HepG2 (cell line): Measurements from ENCODE around the gene DOCK2. TPM values are rescaled to one million over a fixed set of nuclear protein-coding genes. Genes with fewer than 3 reads are reported as not detected.

Experiments used
- ATAC-seq: fragments of 200-7000 bp; cut with Tn5 transposase; 3 replicates; pipeline ENCODE4 v1.9.1; 2020; ENCODE audit warnings: mild to moderate bottlenecking, moderate library complexity
- BruUV-seq: library from RNA; stranded (reverse); fragments of 400-500 nt; replicated peaks from 2 replicates; lab custom pipeline; 2021; lab: Mats Ljungman, UMichigan
- CTCF ChIA-PET: fragments of 300-600 bp; formaldehyde crosslinking; extraction: SDS; loops from one replicate; lab custom pipeline; 2021; ENCODE audit warnings: low total read pairs, inconsistent platforms, low intra/inter-chr PET ratio; lab: Yijun Ruan, JAX
- POLR2A ChIA-PET: fragments of 350-600 bp; sonication (Branson Sonifier 250); formaldehyde crosslinking; loops from one replicate; lab custom pipeline; 2020; ENCODE audit warnings: antibody characterized with exemption, inconsistent platforms; lab: Yijun Ruan, JAX
- DNase-seq: peaks from one replicate; pipeline ENCODE4 v3.0.0-alpha.2; 2015; ENCODE audit warnings: low spot score
- FAIRE-seq: peaks from 3 replicates; lab custom pipeline; 2011; peaks lifted over from hg19 to GRCh38; lab: Jason Lieb, UNC
- H2AFZ ChIP-seq: one replicate; pipeline ENCODE4 v1.6.1; 2011; ENCODE audit warnings: low read length, inconsistent platforms
- H3K27ac ChIP-seq: fragments of 300-600 bp; 3 replicates; pipeline ENCODE4 v1.8.0; 2011; ENCODE audit warnings: mixed run types, mild to moderate bottlenecking, mixed read lengths, low read length, inconsistent platforms; ENCODE audit not compliant: insufficient read depth; ENCODE audit errors: extremely low read length
- H3K27me3 ChIP-seq, 2 experiments: fragments of 200-600 bp in 1 of 2; 2 replicates in 1 of 2; 3 replicates in 1 of 2; pipeline versions ENCODE4 v1.6.0 to v1.8.0; 2011; ENCODE audit warnings: low read length in 2 of 2, mild to moderate bottlenecking in 2 of 2, moderate library complexity in 2 of 2, inconsistent platforms in 1 of 2; ENCODE audit not compliant: insufficient read depth in 2 of 2, control insufficient read depth in 1 of 2
- H3K36me3 ChIP-seq, 2 experiments: fragments of 200-600 bp in 1 of 2; replicated peaks in 1 of 2; 2 replicates in 1 of 2; 3 replicates in 1 of 2; pipeline versions ENCODE4 v1.5.1 to v1.8.0; 2011; ENCODE audit warnings: low read length in 2 of 2, inconsistent platforms in 1 of 2; ENCODE audit not compliant: insufficient read depth in 2 of 2, control insufficient read depth in 1 of 2
- H3K4me1 ChIP-seq: 2 replicates; pipeline ENCODE4 v1.5.1; 2012; ENCODE audit warnings: low read length, inconsistent platforms; ENCODE audit not compliant: insufficient read depth
- H3K4me2 ChIP-seq: 2 replicates; pipeline ENCODE4 v1.6.0; 2011; ENCODE audit warnings: low read depth, low read length, inconsistent platforms
- H3K4me3 ChIP-seq, 3 experiments: fragments of 200-600 bp in 1 of 3; sonication (generic), shearing (Covaris generic) in 1 of 3; replicated peaks in 1 of 3; 2 replicates each; pipeline ENCODE4 v1.5.1; 2011 to 2016; ENCODE audit warnings: low read length in 3 of 3, inconsistent platforms in 2 of 3, low read depth in 2 of 3, mild to moderate bottlenecking in 2 of 3, control low read depth in 1 of 3, mixed read lengths in 1 of 3; ENCODE audit not compliant: insufficient read depth in 1 of 3
- H3K79me2 ChIP-seq: one replicate; pipeline ENCODE4 v1.6.1; 2011; ENCODE audit warnings: low read length, inconsistent platforms; ENCODE audit not compliant: insufficient read depth
- H3K9ac ChIP-seq: 2 replicates; pipeline ENCODE4 v1.6.0; 2011; ENCODE audit warnings: mild to moderate bottlenecking, low read depth, low read length, inconsistent platforms; ENCODE audit not compliant: insufficient read depth
- H3K9me3 ChIP-seq: 2 replicates; pipeline ENCODE4 v1.5.1; 2012; ENCODE audit warnings: mild to moderate bottlenecking, low read length
- H4K20me1 ChIP-seq: 2 replicates; pipeline ENCODE4 v1.6.0; 2011; ENCODE audit warnings: inconsistent platforms, mild to moderate bottlenecking, low read length, moderate library complexity; ENCODE audit not compliant: insufficient read depth
- CBX5 ChIP-seq: sonication (generic); formaldehyde crosslinking; IDR thresholded peaks from 2 replicates; pipeline ENCODE4 v1.4.0; 2020; ENCODE audit warnings: missing genetic modification reagents, borderline replicate concordance
- ETV6 ChIP-seq: sonication (generic); formaldehyde crosslinking; conservative IDR thresholded peaks from 2 replicates; pipeline ENCODE4 v1.4.0; 2020; ENCODE audit warnings: missing genetic modification reagents
- NR2C2 ChIP-seq: sonication (generic); formaldehyde crosslinking; IDR thresholded peaks from 2 replicates; pipeline ENCODE4 v1.4.0; 2020; ENCODE audit warnings: missing genetic modification reagents, mild to moderate bottlenecking, moderate library complexity, borderline replicate concordance
- SIX1 ChIP-seq: sonication (generic); formaldehyde crosslinking; IDR thresholded peaks from 2 replicates; pipeline ENCODE4 v1.4.0; 2020; ENCODE audit warnings: missing genetic modification reagents, borderline replicate concordance
- SOX13 ChIP-seq, 3 experiments: fragments of 450-650 bp in 1 of 3; sonication (generic) in 1 of 3; formaldehyde crosslinking in 1 of 3; IDR thresholded peaks in 2 of 3; conservative IDR thresholded peaks in 1 of 3; 2 replicates each; pipeline versions ENCODE4 v1.5.0 to v1.6.1; 2016 to 2020; ENCODE audit warnings: antibody characterized with exemption in 1 of 3, mild to moderate bottlenecking in 1 of 3, missing compliant biosample characterization in 1 of 3, missing genetic modification reagents in 1 of 3, moderate library complexity in 1 of 3
- TCF7L2 ChIP-seq: IDR thresholded peaks from 2 replicates; pipeline ENCODE4 v1.6.1; 2011; ENCODE audit warnings: mild to moderate bottlenecking, low read depth, low read length, moderate library complexity
- TFDP1 ChIP-seq: IDR thresholded peaks from 2 replicates; pipeline ENCODE4 v1.6.1; 2016; ENCODE audit warnings: missing compliant biosample characterization, missing genetic modification reagents, borderline replicate concordance
- THAP11 ChIP-seq: IDR thresholded peaks from 2 replicates; pipeline ENCODE4 v1.6.1; 2016; ENCODE audit warnings: missing biosample characterization, missing genetic modification reagents
- ZNF263 ChIP-seq: sonication (generic); formaldehyde crosslinking; IDR thresholded peaks from 2 replicates; pipeline ENCODE4 v1.4.0; 2020; ENCODE audit warnings: missing genetic modification reagents
- ZNF414 ChIP-seq: sonication (generic); formaldehyde crosslinking; IDR thresholded peaks from 2 replicates; pipeline ENCODE4 v1.5.0; 2020; ENCODE audit warnings: missing genetic modification reagents
- WGBS: methylation state at CpG from one replicate; pipeline ENCODE4 v1.1.6; 2017; ENCODE audit warnings: low lambda C conversion rate; 5-methylcytosine and 5-hydroxymethylcytosine counted together
- in situ Hi-C: cut with HindIII; loops from 2 replicates; pipeline ENCODE4 v1.10.0; 2017; ENCODE audit warnings: low pct_unique_long_range_greater_than_20kb; ENCODE audit not compliant: extremely low pct_ligation_motif_present
- intact Hi-C: fragments of 100-400 bp; cut with micrococcal nuclease; formaldehyde crosslinking; loops from one replicate; pipeline ENCODE4 v1.10.0; 2022; ENCODE audit not compliant: unreplicated experiment
- polyA plus RNA-seq, 8 experiments: library from polyadenylated mRNA; depleted of rRNA in 3 of 8; stranded (reverse) in 7 of 8; unstranded in 1 of 8; fragments of >200 nt; fragmentation: Illumina TruSeq in 4 of 8; extraction: Trizol in 4 of 8; gene quantifications; 2 replicates each; pipeline versions ENCODE4 v1.2.1 to v1.2.3, GENCODE V29; 2011 to 2016; ENCODE audit warnings: low read depth in 4 of 8, missing spikeins in 1 of 8, mixed read lengths in 1 of 8; ENCODE audit not compliant: insufficient read depth in 1 of 8
- total RNA-seq, 5 experiments: library from RNA; depleted of rRNA; stranded (reverse); fragments of >200 nt; fragmentation: Illumina TruSeq; extraction: Trizol; gene quantifications; 2 replicates each; pipeline ENCODE4 v1.2.3, GENCODE V29; 2016; ENCODE audit warnings: low read depth in 1 of 5
- TF ChIP-seq, protein P1 (sequence below): sonication (generic); formaldehyde crosslinking; IDR thresholded peaks from 2 replicates; pipeline ENCODE4 v1.4.0; 2020; ENCODE audit warnings: missing genetic modification reagents
- TF ChIP-seq, protein P2 (sequence below): sonication (generic); formaldehyde crosslinking; IDR thresholded peaks from 2 replicates; pipeline ENCODE4 v1.8.1; 2022; ENCODE audit warnings: low read depth, mild to moderate bottlenecking, missing genetic modification reagents
- TF ChIP-seq, protein P3 (sequence below): sonication (generic); formaldehyde crosslinking; IDR thresholded peaks from 2 replicates; pipeline ENCODE4 v1.5.0; 2020; ENCODE audit warnings: mild to moderate bottlenecking, missing genetic modification reagents, borderline replicate concordance
- TF ChIP-seq, protein P4 (sequence below): IDR thresholded peaks from 2 replicates; pipeline ENCODE4 v1.6.1; 2016; ENCODE audit warnings: low read depth, control low read depth

Gene DOCK2
- total and polyA plus RNA-seq, 2 of the 13 experiments (the other 11 are each of a cell fraction or from before 2014, with no cell fraction given): not detected

DNA sequence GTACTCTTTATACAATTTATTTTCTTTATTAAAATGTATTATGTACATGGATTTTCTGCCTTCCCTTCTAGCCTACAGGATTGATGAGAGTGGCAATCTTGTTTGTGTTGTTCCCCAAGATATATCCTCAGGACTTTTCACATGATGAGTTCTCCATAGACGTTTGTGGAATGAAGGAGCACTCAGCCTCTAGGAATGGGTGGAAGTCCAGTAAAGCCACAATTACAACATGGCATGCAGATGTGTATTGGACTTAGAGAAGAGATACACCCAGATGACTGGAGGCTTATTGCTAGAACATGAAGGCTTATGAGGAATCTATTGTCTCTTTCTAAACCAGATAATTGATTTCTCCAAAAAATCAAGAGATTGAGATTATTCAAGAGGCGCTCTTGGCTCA is 8.2 kb upstream of the DOCK2 start:
- Histone ChIP-seq H3K79me2 (no peaks in the 10 kb centered on the region), H3K27me3 (no peaks in the 10 kb centered on the region), H3K27ac (no peak overlapping the region), H3K9me3 (no peaks in the 10 kb centered on the region), H3K36me3 (no peaks in the 10 kb centered on the region), H2AFZ (no peak overlapping the region), H3K4me1 (no peaks in the 10 kb centered on the region), H4K20me1 (no peaks in the 10 kb centered on the region), H3K9ac (no peak overlapping the region), H3K4me3 (no peak overlapping the region), H3K4me2 (no peak overlapping the region)
- POLR2A ChIA-PET: no interaction called here
- CTCF ChIA-PET: no interaction called here
- BruUV-seq: no TSS peak
- DNase-seq (no peak), ATAC-seq (no peak), FAIRE-seq (no peak)
- WGBS: 17% methylated on average over 2 of the region's 2 CpGs
- intact Hi-C loops (no loop called here), in situ Hi-C loops (no loop called here)
- no peak for TF ChIP-seq ETV6 (CRISPR knock-in tag)
- TF ChIP-seq TCF7L2: no peak
- TF ChIP-seq, protein P1, sequence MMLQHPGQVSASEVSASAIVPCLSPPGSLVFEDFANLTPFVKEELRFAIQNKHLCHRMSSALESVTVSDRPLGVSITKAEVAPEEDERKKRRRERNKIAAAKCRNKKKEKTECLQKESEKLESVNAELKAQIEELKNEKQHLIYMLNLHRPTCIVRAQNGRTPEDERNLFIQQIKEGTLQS (CRISPR knock-in tag): no peak
- TF ChIP-seq TFDP1 (CRISPR knock-in tag): no peak
- TF ChIP-seq, protein P2, sequence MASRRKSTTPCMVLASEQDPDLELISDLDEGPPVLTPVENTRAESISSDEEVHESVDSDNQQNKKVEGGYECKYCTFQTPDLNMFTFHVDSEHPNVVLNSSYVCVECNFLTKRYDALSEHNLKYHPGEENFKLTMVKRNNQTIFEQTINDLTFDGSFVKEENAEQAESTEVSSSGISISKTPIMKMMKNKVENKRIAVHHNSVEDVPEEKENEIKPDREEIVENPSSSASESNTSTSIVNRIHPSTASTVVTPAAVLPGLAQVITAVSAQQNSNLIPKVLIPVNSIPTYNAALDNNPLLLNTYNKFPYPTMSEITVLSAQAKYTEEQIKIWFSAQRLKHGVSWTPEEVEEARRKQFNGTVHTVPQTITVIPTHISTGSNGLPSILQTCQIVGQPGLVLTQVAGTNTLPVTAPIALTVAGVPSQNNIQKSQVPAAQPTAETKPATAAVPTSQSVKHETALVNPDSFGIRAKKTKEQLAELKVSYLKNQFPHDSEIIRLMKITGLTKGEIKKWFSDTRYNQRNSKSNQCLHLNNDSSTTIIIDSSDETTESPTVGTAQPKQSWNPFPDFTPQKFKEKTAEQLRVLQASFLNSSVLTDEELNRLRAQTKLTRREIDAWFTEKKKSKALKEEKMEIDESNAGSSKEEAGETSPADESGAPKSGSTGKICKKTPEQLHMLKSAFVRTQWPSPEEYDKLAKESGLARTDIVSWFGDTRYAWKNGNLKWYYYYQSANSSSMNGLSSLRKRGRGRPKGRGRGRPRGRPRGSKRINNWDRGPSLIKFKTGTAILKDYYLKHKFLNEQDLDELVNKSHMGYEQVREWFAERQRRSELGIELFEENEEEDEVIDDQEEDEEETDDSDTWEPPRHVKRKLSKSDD (CRISPR knock-in tag): no peak
- TF ChIP-seq, protein P3, sequence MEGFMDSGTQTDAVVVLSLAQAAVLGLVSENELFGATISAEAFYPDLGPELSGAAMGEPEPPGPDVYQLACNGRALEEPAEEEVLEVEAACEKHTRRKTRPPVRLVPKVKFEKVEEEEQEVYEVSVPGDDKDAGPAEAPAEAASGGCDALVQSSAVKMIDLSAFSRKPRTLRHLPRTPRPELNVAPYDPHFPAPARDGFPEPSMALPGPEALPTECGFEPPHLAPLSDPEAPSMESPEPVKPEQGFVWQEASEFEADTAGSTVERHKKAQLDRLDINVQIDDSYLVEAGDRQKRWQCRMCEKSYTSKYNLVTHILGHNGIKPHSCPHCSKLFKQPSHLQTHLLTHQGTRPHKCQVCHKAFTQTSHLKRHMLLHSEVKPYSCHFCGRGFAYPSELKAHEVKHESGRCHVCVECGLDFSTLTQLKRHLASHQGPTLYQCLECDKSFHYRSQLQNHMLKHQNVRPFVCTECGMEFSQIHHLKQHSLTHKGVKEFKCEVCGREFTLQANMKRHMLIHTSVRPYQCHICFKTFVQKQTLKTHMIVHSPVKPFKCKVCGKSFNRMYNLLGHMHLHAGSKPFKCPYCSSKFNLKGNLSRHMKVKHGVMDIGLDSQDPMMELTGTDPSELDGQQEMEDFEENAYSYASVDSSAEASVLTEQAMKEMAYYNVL (CRISPR knock-in tag): no peak
- no peak for TF ChIP-seq SIX1
- TF ChIP-seq ZNF263 (CRISPR knock-in tag): no peak
- no peak for TF ChIP-seq NR2C2 (CRISPR knock-in tag)
- TF ChIP-seq THAP11: no peak
- TF ChIP-seq SOX13 (IDR thresholded peaks at IDR 0.05): no peak
- no peak for TF ChIP-seq SOX13 (CRISPR knock-in tag; conservative IDR thresholded peaks at IDR 0.05 in 1 of 2, IDR thresholded peaks at IDR 0.05 in 1 of 2)
- no peak for TF ChIP-seq CBX5
- no peak for TF ChIP-seq ZNF414 (CRISPR knock-in tag)
- TF ChIP-seq, protein P4, sequence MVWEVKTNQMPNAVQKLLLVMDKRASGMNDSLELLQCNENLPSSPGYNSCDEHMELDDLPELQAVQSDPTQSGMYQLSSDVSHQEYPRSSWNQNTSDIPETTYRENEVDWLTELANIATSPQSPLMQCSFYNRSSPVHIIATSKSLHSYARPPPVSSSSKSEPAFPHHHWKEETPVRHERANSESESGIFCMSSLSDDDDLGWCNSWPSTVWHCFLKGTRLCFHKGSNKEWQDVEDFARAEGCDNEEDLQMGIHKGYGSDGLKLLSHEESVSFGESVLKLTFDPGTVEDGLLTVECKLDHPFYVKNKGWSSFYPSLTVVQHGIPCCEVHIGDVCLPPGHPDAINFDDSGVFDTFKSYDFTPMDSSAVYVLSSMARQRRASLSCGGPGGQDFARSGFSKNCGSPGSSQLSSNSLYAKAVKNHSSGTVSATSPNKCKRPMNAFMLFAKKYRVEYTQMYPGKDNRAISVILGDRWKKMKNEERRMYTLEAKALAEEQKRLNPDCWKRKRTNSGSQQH (CRISPR knock-in tag): no peak
